ENCODE data around the gene IGSF21.

IGSF21 gene

GRCh38 chr1:18072066-18072465 is 35.5 kb upstream of the IGSF21 start:
- WGBS (ENCODE audit: extremely low coverage, insufficient coverage, insufficient read length) = no CpG with 5 or more reads among the region's 9 CpGs

GRCh38 chr1:18073066-18073642 is 34.4 kb upstream of the IGSF21 start:
- H3K18ac ChIP-seq (ENCODE audit: low read length) = no peak overlapping the region
- no peaks in the 10 kb centered on the region for H3K79me2 ChIP-seq (ENCODE audit: control insufficient read depth, insufficient read depth, low read length, poor library complexity)
- no peak overlapping the region for H2BK12ac ChIP-seq (ENCODE audit: low read length)
- H4K91ac ChIP-seq (ENCODE audit: low read depth, low read length) = no peak overlapping the region
- peaks cover 3% of the 10 kb centered on the region for H3K9me3 ChIP-seq (ENCODE audit: insufficient read depth, low read depth, low read length)
- H2AK5ac ChIP-seq (ENCODE audit: low read length) = no peak overlapping the region
- no peak overlapping the region for H2AFZ ChIP-seq (ENCODE audit: insufficient read depth, low read length, poor library complexity)
- no peaks in the 10 kb centered on the region for H3K36me3 ChIP-seq (ENCODE audit: control insufficient read depth in 1 of 2, insufficient read depth in 2 of 2, low read length in 2 of 2)
- no CpG with 5 or more reads among the region's 11 CpGs for WGBS (ENCODE audit: extremely low coverage, insufficient coverage, insufficient read length)
- no peaks in the 10 kb centered on the region for H3K27me3 ChIP-seq (ENCODE audit: insufficient read depth, low read length)
- H3K79me1 ChIP-seq (ENCODE audit: low read length) = no peaks in the 10 kb centered on the region
- H3K4me1 ChIP-seq (ENCODE audit: control insufficient read depth in 1 of 2, insufficient read depth in 2 of 2, low read length in 2 of 2) = peaks cover 2 to 7% of the 10 kb centered on the region in 2 experiments
- H3K4me2 ChIP-seq (ENCODE audit: low read length) = no peak overlapping the region
- no peak overlapping the region for H4K12ac ChIP-seq (ENCODE audit: low read depth, low read length)
- H3K9ac ChIP-seq (ENCODE audit: low read length) = no peak overlapping the region
- no peak overlapping the region for H2BK5ac ChIP-seq (ENCODE audit: low read depth, low read length, poor library complexity)
- no peak overlapping the region for H4K8ac ChIP-seq (ENCODE audit: low read depth, low read length)
- no peak overlapping the region for H3K23ac ChIP-seq (ENCODE audit: low read length)
- DNase-seq = no peak
- no peak overlapping the region for H3K4ac ChIP-seq (ENCODE audit: low read depth, low read length)
- no peak overlapping the region for H3K27ac ChIP-seq (ENCODE audit: low read depth, low read length)
- H3K14ac ChIP-seq (ENCODE audit: low read length) = no peak overlapping the region
- H3K4me3 ChIP-seq (ENCODE audit: low read depth, low read length) = no peak overlapping the region
- no peak overlapping the region for H2BK120ac ChIP-seq (ENCODE audit: insufficient read depth, low read length, poor library complexity)

More at GRCh38 chr1:18072066-18072465, 35.5 kb upstream of the IGSF21 start:
- H2AK5ac ChIP-seq (ENCODE audit: low read length) = no peak overlapping the region
- no peaks in the 10 kb centered on the region for H3K36me3 ChIP-seq (ENCODE audit: control insufficient read depth in 1 of 2, insufficient read depth in 2 of 2, low read length in 2 of 2)
- H3K4me3 ChIP-seq (ENCODE audit: low read depth, low read length) = no peak overlapping the region
- no peak overlapping the region for H4K8ac ChIP-seq (ENCODE audit: low read depth, low read length)
- H2BK120ac ChIP-seq (ENCODE audit: insufficient read depth, low read length, poor library complexity) = no peak overlapping the region
- H2BK5ac ChIP-seq (ENCODE audit: low read depth, low read length, poor library complexity) = no peak overlapping the region
- H3K4me2 ChIP-seq (ENCODE audit: low read length) = no peak overlapping the region
- no peak overlapping the region for H3K23ac ChIP-seq (ENCODE audit: low read length)
- H3K18ac ChIP-seq (ENCODE audit: low read length) = no peak overlapping the region
- no peak overlapping the region for H3K4ac ChIP-seq (ENCODE audit: low read depth, low read length)
- peaks cover 3% of the 10 kb centered on the region for H3K9me3 ChIP-seq (ENCODE audit: insufficient read depth, low read depth, low read length)
- H3K79me1 ChIP-seq (ENCODE audit: low read length) = no peaks in the 10 kb centered on the region
- no peak overlapping the region for H2BK12ac ChIP-seq (ENCODE audit: low read length)
- no peak overlapping the region for H3K9ac ChIP-seq (ENCODE audit: low read length)
- no peak for DNase-seq
- H2AFZ ChIP-seq (ENCODE audit: insufficient read depth, low read length, poor library complexity) = no peak overlapping the region
- no peak overlapping the region for H3K14ac ChIP-seq (ENCODE audit: low read length)
- H3K27ac ChIP-seq (ENCODE audit: low read depth, low read length) = no peak overlapping the region
- H4K91ac ChIP-seq (ENCODE audit: low read depth, low read length) = no peak overlapping the region
- H4K12ac ChIP-seq (ENCODE audit: low read depth, low read length) = no peak overlapping the region
- H3K27me3 ChIP-seq (ENCODE audit: insufficient read depth, low read length) = no peaks in the 10 kb centered on the region
- no peaks in the 10 kb centered on the region for H3K79me2 ChIP-seq (ENCODE audit: control insufficient read depth, insufficient read depth, low read length, poor library complexity)
- peaks cover 6 to 7% of the 10 kb centered on the region in 2 experiments for H3K4me1 ChIP-seq (ENCODE audit: control insufficient read depth in 1 of 2, insufficient read depth in 2 of 2, low read length in 2 of 2)

DNA sequence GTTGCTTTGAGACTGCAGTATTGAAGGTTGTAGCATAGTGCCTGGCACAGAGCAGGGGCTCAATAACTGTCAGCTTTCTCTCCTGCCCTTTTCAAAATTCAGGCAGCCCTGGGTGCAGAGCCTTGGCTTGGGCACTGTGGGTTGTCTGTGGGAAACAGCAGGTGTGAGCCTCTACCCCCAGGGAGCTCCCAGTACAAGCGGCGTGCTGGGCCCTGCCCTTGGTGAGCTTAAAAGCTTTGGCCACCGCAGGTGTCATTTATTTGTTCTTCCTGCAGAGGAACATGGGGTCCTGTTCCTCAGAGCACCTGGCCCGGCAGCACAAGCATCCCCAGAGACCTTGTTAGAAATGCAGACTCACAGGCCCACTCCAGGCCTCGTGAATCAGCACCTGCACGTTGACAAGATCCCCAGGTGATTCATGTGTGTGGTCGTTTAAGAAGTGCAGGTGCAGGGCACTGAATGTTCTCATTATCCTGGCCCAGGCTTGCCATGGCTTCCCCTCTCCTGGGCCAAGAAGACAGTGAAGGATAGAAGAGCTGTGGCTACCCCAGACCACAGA is 29.9 kb upstream of the IGSF21 start:
- Histone ChIP-seq H4K8ac (ENCODE audit: low read depth, low read length) (no peak overlapping the region), H3K9ac (ENCODE audit: low read length) (no peak overlapping the region), H2AK5ac (ENCODE audit: low read length) (no peak overlapping the region), H3K23ac (ENCODE audit: low read length) (no peak overlapping the region), H2BK120ac (ENCODE audit: insufficient read depth, low read length, poor library complexity) (no peak overlapping the region), H3K27me3 (ENCODE audit: insufficient read depth, low read length) (no peaks in the 10 kb centered on the region), H4K12ac (ENCODE audit: low read depth, low read length) (no peak overlapping the region), H3K79me1 (ENCODE audit: low read length) (no peaks in the 10 kb centered on the region), H2AFZ (ENCODE audit: insufficient read depth, low read length, poor library complexity) (no peak overlapping the region), H3K14ac (ENCODE audit: low read length) (no peak overlapping the region), H3K27ac (ENCODE audit: low read depth, low read length) (no peak overlapping the region), H3K4ac (ENCODE audit: low read depth, low read length) (no peak overlapping the region), H3K4me2 (ENCODE audit: low read length) (no peak overlapping the region), H3K4me1 (ENCODE audit: control insufficient read depth in 1 of 2, insufficient read depth in 2 of 2, low read length in 2 of 2) (peaks cover 0 to 5% of the 10 kb centered on the region in 2 experiments), H3K18ac (ENCODE audit: low read length) (no peak overlapping the region), H3K9me3 (ENCODE audit: insufficient read depth, low read depth, low read length) (peaks cover 4% of the 10 kb centered on the region), H2BK5ac (ENCODE audit: low read depth, low read length, poor library complexity) (no peak overlapping the region), H3K4me3 (ENCODE audit: low read depth, low read length) (no peak overlapping the region), H3K36me3 (ENCODE audit: control insufficient read depth in 1 of 2, insufficient read depth in 2 of 2, low read length in 2 of 2) (no peaks in the 10 kb centered on the region), H2BK12ac (ENCODE audit: low read length) (no peak overlapping the region), H3K79me2 (ENCODE audit: control insufficient read depth, insufficient read depth, low read length, poor library complexity) (no peaks in the 10 kb centered on the region), H4K91ac (ENCODE audit: low read depth, low read length) (no peak overlapping the region)
- no CpG with 5 or more reads among the region's 7 CpGs for WGBS (ENCODE audit: extremely low coverage, insufficient coverage, insufficient read length)
- DNase-seq = no peak

- Histone ChIP-seq H2AFZ (ENCODE audit: insufficient read depth, low read length, poor library complexity) (no peak overlapping the region), H3K4me1 (ENCODE audit: control insufficient read depth in 1 of 2, insufficient read depth in 2 of 2, low read length in 2 of 2) (no peaks in the 10 kb centered on the region), H3K36me3 (ENCODE audit: control insufficient read depth in 1 of 2, insufficient read depth in 2 of 2, low read length in 2 of 2) (no peaks in the 10 kb centered on the region), H2BK120ac (ENCODE audit: insufficient read depth, low read length, poor library complexity) (no peak overlapping the region), H3K9me3 (ENCODE audit: insufficient read depth, low read depth, low read length) (peaks cover 4% of the 10 kb centered on the region), H3K9ac (ENCODE audit: low read length) (no peak overlapping the region), H3K14ac (ENCODE audit: low read length) (no peak overlapping the region), H2BK5ac (ENCODE audit: low read depth, low read length, poor library complexity) (no peak overlapping the region), H4K91ac (ENCODE audit: low read depth, low read length) (no peak overlapping the region), H3K4me2 (ENCODE audit: low read length) (no peak overlapping the region), H2BK12ac (ENCODE audit: low read length) (no peak overlapping the region), H3K27ac (ENCODE audit: low read depth, low read length) (no peak overlapping the region), H2AK5ac (ENCODE audit: low read length) (no peak overlapping the region), H3K4ac (ENCODE audit: low read depth, low read length) (no peak overlapping the region), H3K79me2 (ENCODE audit: control insufficient read depth, insufficient read depth, low read length, poor library complexity) (no peaks in the 10 kb centered on the region), H3K27me3 (ENCODE audit: insufficient read depth, low read length) (no peaks in the 10 kb centered on the region), H3K79me1 (ENCODE audit: low read length) (no peaks in the 10 kb centered on the region), H4K8ac (ENCODE audit: low read depth, low read length) (no peak overlapping the region), H3K4me3 (ENCODE audit: low read depth, low read length) (no peak overlapping the region), H3K23ac (ENCODE audit: low read length) (no peak overlapping the region), H3K18ac (ENCODE audit: low read length) (no peak overlapping the region), H4K12ac (ENCODE audit: low read depth, low read length) (no peak overlapping the region)
- WGBS (ENCODE audit: extremely low coverage, insufficient coverage, insufficient read length) = no CpG with 5 or more reads among the region's 31 CpGs
- no peak for DNase-seq
Measured at GRCh38 chr1:18079941-18080735, 27.5 kb upstream of the IGSF21 start.

Measured in trophoblast cell (in vitro differentiated cells and primary cell).